IMR-90 (cell line): ENCODE results near the gene ANO10. TPM values are rescaled to one million over a fixed set of nuclear protein-coding genes. Genes with fewer than 3 reads are reported as not detected.
"Not testable (repeated sequence)": the region's sequence is repeated elsewhere in the genome, so short reads cannot be mapped to it uniquely, and the experiment has no call there.

Experiments used
- ATAC-seq: fragments of 200-7000 bp; cut with Tn5 transposase; 2 replicates; pipeline ENCODE4 v1.9.1; 2020; ENCODE audit warnings: low read depth, mild to moderate bottlenecking, moderate library complexity
- BruUV-seq: library from RNA; stranded (reverse); fragments of 400-500 nt; replicated peaks from 2 replicates; lab custom pipeline; 2021; lab: Mats Ljungman, UMichigan
- CTCF ChIA-PET: fragments of 300-600 bp; formaldehyde crosslinking; extraction: SDS; loops from one replicate; lab custom pipeline; 2021; ENCODE audit warnings: antibody characterized with exemption; lab: Yijun Ruan, JAX
- POLR2A ChIA-PET: fragments of 300-600 bp; sonication (Branson Sonifier 250); formaldehyde crosslinking; loops from one replicate; lab custom pipeline; 2022; ENCODE audit warnings: antibody characterized with exemption; ENCODE audit not compliant: unreplicated experiment; lab: Charles Lee
- DNase-seq: peaks from one replicate; pipeline ENCODE4 v3.0.0; 2013
- H2AFZ ChIP-seq: replicated peaks from 2 replicates; pipeline ENCODE3; 2013; ENCODE audit warnings: low read length, mild to moderate bottlenecking; ENCODE audit not compliant: poor library complexity
- H2AK5ac ChIP-seq: 2 replicates; pipeline ENCODE4 v1.6.1; 2013; ENCODE audit warnings: low read depth, low read length, inconsistent platforms
- H2AK9ac ChIP-seq: replicated peaks from 2 replicates; pipeline ENCODE3; 2013; ENCODE audit warnings: mild to moderate bottlenecking, low read depth, low read length, moderate library complexity; ENCODE audit not compliant: poor library complexity
- H2BK120ac ChIP-seq: 2 replicates; pipeline ENCODE4 v1.6.1; 2013; ENCODE audit warnings: low read depth, low read length, inconsistent platforms
- H2BK15ac ChIP-seq: 3 replicates; pipeline ENCODE4 v1.6.1; 2013; ENCODE audit warnings: low read depth, low read length, inconsistent platforms
- H2BK20ac ChIP-seq: 2 replicates; pipeline ENCODE4 v1.6.1; 2013; ENCODE audit warnings: low read depth, mild to moderate bottlenecking, inconsistent platforms, low read length, moderate library complexity
- H2BK5ac ChIP-seq: 2 replicates; pipeline ENCODE4 v1.6.1; 2013; ENCODE audit warnings: mild to moderate bottlenecking, low read depth, low read length, inconsistent platforms; ENCODE audit not compliant: poor library complexity, severe bottlenecking
- H3K14ac ChIP-seq: replicated peaks from 2 replicates; pipeline ENCODE4 v1.6.1; 2013; ENCODE audit warnings: low read depth, low read length, inconsistent platforms
- H3K18ac ChIP-seq: 2 replicates; pipeline ENCODE4 v1.6.1; 2013; ENCODE audit warnings: low read depth, low read length, control low read depth
- H3K23ac ChIP-seq: 2 replicates; pipeline ENCODE4 v1.6.1; 2013; ENCODE audit warnings: low read depth, low read length, inconsistent platforms
- H3K27ac ChIP-seq: 2 replicates; pipeline ENCODE4 v1.5.1; 2013; ENCODE audit warnings: mild to moderate bottlenecking, control low read depth, low read length; ENCODE audit not compliant: insufficient read depth
- H3K27me3 ChIP-seq: 2 replicates; pipeline ENCODE4 v1.6.1; 2013; ENCODE audit warnings: low read length; ENCODE audit not compliant: control insufficient read depth, insufficient read depth
- H3K36me3 ChIP-seq: 2 replicates; pipeline ENCODE4 v1.6.1; 2013; ENCODE audit warnings: low read length, mixed read lengths; ENCODE audit not compliant: control insufficient read depth, insufficient read depth
- H3K4ac ChIP-seq: 2 replicates; pipeline ENCODE4 v1.6.1; 2013; ENCODE audit warnings: low read depth, low read length, inconsistent platforms
- H3K4me1 ChIP-seq: 2 replicates; pipeline ENCODE4 v1.6.1; 2013; ENCODE audit warnings: low read length, mixed read lengths; ENCODE audit not compliant: control insufficient read depth, insufficient read depth
- H3K4me2 ChIP-seq: 2 replicates; pipeline ENCODE4 v1.6.1; 2013; ENCODE audit warnings: low read depth, mild to moderate bottlenecking, control low read depth, low read length, moderate library complexity
- H3K4me3 ChIP-seq: 2 replicates; pipeline ENCODE4 v1.5.1; 2013; ENCODE audit warnings: low read depth, mild to moderate bottlenecking, control low read depth, low read length, moderate library complexity; ENCODE audit not compliant: insufficient read depth
- H3K56ac ChIP-seq: 2 replicates; pipeline ENCODE4 v1.6.1; 2013; ENCODE audit warnings: low read length, inconsistent platforms; ENCODE audit not compliant: insufficient read depth; ENCODE audit errors: extremely low read depth
- H3K79me1 ChIP-seq, 2 experiments: 2 replicates each; pipeline ENCODE4 v1.6.1; 2013; ENCODE audit warnings: low read length in 2 of 2, inconsistent platforms in 1 of 2, low read depth in 1 of 2
- H3K9ac ChIP-seq: 2 replicates; pipeline ENCODE4 v1.6.1; 2013; ENCODE audit warnings: low read depth, low read length, control low read depth
- H3K9me1 ChIP-seq: 2 replicates; pipeline ENCODE4 v1.6.1; 2013; ENCODE audit warnings: low read length, inconsistent platforms; ENCODE audit not compliant: insufficient read depth
- H3K9me3 ChIP-seq: 2 replicates; pipeline ENCODE4 v1.6.1; 2013; ENCODE audit warnings: low read length; ENCODE audit not compliant: control insufficient read depth, insufficient read depth
- H4K20me1 ChIP-seq: 2 replicates; pipeline ENCODE4 v1.6.1; 2013; ENCODE audit warnings: low read length, inconsistent platforms; ENCODE audit not compliant: insufficient read depth
- H4K5ac ChIP-seq: 2 replicates; pipeline ENCODE4 v1.6.1; 2013; ENCODE audit warnings: mild to moderate bottlenecking, low read depth, low read length, control low read depth
- H4K8ac ChIP-seq, 2 experiments: 2 replicates each; pipeline ENCODE4 v1.6.1; 2013; ENCODE audit warnings: low read depth in 2 of 2, low read length in 2 of 2, control low read depth in 1 of 2, inconsistent platforms in 1 of 2
- H4K91ac ChIP-seq: 2 replicates; pipeline ENCODE4 v1.6.1; 2013; ENCODE audit warnings: low read depth, low read length, inconsistent platforms; ENCODE audit not compliant: insufficient read depth
- WGBS, 2 experiments: methylation state at CpG; one replicate each; pipeline versions ENCODE4 v1.1.5 to v1.1.7; 2013; ENCODE audit warnings: missing lambda C conversion rate in 2 of 2; ENCODE audit not compliant: insufficient read length in 1 of 2; ENCODE audit errors: extremely low coverage in 2 of 2; 5-methylcytosine and 5-hydroxymethylcytosine counted together
- dilution Hi-C: fragments of 300-500 bp; cut with HindIII; formaldehyde crosslinking; loops from one replicate; pipeline ENCODE4 v1.14.3; 2018; ENCODE audit warnings: low sequenced_read_pairs; ENCODE audit not compliant: unreplicated experiment
- in situ Hi-C: fragments of 300-500 bp; cut with MboI; formaldehyde crosslinking; loops from 3 replicates; pipeline ENCODE4 v1.14.3; 2019; ENCODE audit warnings: low sequenced_read_pairs, inconsistent platforms, mixed read lengths
- intact Hi-C: fragments of 100-400 bp; cut with micrococcal nuclease; formaldehyde crosslinking; loops from 2 replicates; pipeline ENCODE4 v1.10.0; 2022
- polyA plus RNA-seq, 3 experiments: library from polyadenylated mRNA; depleted of rRNA; stranded (reverse); fragments of >200 nt; gene quantifications; 2 replicates each; pipeline ENCODE4 v1.2.3, GENCODE V29; 2012; ENCODE audit warnings: low replicate concordance in 1 of 3
- total RNA-seq: library from RNA; depleted of rRNA; stranded (reverse); fragments of >200 nt; gene quantifications from 2 replicates; pipeline ENCODE4 v1.2.3, GENCODE V29; 2012

The ANO10 gene
- total and polyA plus RNA-seq, 2 of the 4 experiments (the other 2 are of a cell fraction): 28.5 to 41.6 TPM

DNA sequence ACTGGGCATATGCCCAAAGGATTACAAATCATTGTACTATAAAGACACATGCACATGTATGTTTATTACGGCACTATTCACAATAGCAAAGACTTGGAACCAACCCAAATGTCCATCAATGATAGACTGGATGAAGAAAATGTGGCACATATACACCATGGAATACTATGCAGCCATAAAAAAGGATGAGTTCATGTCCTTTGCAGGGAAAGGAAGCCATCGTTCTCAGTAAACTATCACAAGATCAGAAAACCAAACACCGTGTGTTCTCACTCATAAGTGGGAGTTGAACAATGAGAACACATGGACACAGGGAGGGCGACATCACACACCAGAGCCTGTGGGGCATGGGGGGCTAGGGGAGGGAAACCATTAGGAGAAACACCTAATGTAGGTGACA lies 128.9 kb downstream of the ANO10 start:
- DNase-seq, POLR2A ChIA-PET, H3K18ac ChIP-seq, dilution Hi-C loops, H2AK9ac ChIP-seq, in situ Hi-C loops, ATAC-seq, H3K4me3 ChIP-seq, H2BK120ac ChIP-seq, H2BK20ac ChIP-seq, H3K4me2 ChIP-seq, H2BK15ac ChIP-seq, H4K20me1 ChIP-seq, H2BK5ac ChIP-seq, H3K14ac ChIP-seq, intact Hi-C loops, H3K9me1 ChIP-seq, H2AFZ ChIP-seq, H3K36me3 ChIP-seq, H2AK5ac ChIP-seq, H3K4ac ChIP-seq, H3K27ac ChIP-seq, H4K91ac ChIP-seq, H3K9ac ChIP-seq, H3K4me1 ChIP-seq, H3K9me3 ChIP-seq, H3K56ac ChIP-seq, H3K23ac ChIP-seq, H3K27me3 ChIP-seq, BruUV-seq, H4K8ac ChIP-seq, H4K5ac ChIP-seq: not testable (repeated sequence)
- CTCF ChIA-PET: interaction anchor here (2.0 kb wide), 1 partner anchor 10 kb away, joined by 8 read pairs; no protein-coding TSS in a partner anchor
- H3K79me1 ChIP-seq: peaks cover 6 to 26% of the 10 kb centered on the region in 2 experiments
- no CpG with 5 or more reads among the region's 4 CpGs for WGBS, 2 experiments

DNA sequence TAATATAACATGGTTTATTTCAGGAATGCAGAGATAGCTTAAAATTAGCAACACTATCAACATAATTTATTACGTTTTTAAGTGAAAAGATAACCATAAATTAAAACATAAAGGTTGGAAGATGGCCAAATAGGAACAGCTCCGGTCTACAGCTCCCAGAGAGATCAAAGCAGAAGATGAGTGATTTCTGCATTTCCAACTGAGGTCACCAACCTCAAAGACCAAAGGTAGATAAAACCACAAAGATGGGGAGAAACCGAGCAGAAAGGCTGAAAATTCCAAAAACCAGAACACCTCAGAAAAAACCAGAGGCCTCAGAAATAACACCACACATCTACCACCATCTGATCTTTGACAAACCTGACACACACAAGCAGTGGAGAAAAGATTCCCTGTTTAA lies 130.0 kb downstream of the ANO10 start:
- H3K9me1 ChIP-seq, H3K14ac ChIP-seq, H2BK5ac ChIP-seq, H2AFZ ChIP-seq, H3K4me1 ChIP-seq, H3K23ac ChIP-seq, dilution Hi-C loops, H2BK120ac ChIP-seq, H2BK20ac ChIP-seq, in situ Hi-C loops, H3K56ac ChIP-seq, DNase-seq, BruUV-seq, H4K20me1 ChIP-seq, H3K4me2 ChIP-seq, ATAC-seq, H2AK5ac ChIP-seq, H4K8ac ChIP-seq, H3K9ac ChIP-seq, H2BK15ac ChIP-seq, H3K36me3 ChIP-seq, H4K5ac ChIP-seq, H3K9me3 ChIP-seq, H3K27me3 ChIP-seq, POLR2A ChIA-PET, intact Hi-C loops, H4K91ac ChIP-seq, H3K4me3 ChIP-seq, H3K27ac ChIP-seq, CTCF ChIA-PET, H2AK9ac ChIP-seq, H3K4ac ChIP-seq, H3K18ac ChIP-seq: not testable (repeated sequence)
- H3K79me1 ChIP-seq: peaks cover 6 to 20% of the 10 kb centered on the region in 2 experiments
- no CpG with 5 or more reads among the region's 3 CpGs for WGBS, 2 experiments
